22Rv1 (cell line): Measurements from ENCODE around the gene KIF26B.
"Not testable (repeated sequence)": the region's sequence is repeated elsewhere in the genome, so short reads cannot be mapped to it uniquely, and the experiment has no call there.

Experiments used
- H3K27ac ChIP-seq: fragments of 450-650 bp; 2 replicates; pipeline ENCODE4 v1.5.1; 2017
- ZFX ChIP-seq: fragments of 450-650 bp; IDR thresholded peaks from 2 replicates; pipeline ENCODE4 v1.6.1; 2017; ENCODE audit warnings: antibody characterized with exemption, borderline replicate concordance
- TF ChIP-seq, protein P1 (sequence below): fragments of 450-650 bp; IDR thresholded peaks from 2 replicates; pipeline ENCODE4 v1.5.1; 2017; ENCODE audit warnings: mild to moderate bottlenecking

KIF26B gene

DNA sequence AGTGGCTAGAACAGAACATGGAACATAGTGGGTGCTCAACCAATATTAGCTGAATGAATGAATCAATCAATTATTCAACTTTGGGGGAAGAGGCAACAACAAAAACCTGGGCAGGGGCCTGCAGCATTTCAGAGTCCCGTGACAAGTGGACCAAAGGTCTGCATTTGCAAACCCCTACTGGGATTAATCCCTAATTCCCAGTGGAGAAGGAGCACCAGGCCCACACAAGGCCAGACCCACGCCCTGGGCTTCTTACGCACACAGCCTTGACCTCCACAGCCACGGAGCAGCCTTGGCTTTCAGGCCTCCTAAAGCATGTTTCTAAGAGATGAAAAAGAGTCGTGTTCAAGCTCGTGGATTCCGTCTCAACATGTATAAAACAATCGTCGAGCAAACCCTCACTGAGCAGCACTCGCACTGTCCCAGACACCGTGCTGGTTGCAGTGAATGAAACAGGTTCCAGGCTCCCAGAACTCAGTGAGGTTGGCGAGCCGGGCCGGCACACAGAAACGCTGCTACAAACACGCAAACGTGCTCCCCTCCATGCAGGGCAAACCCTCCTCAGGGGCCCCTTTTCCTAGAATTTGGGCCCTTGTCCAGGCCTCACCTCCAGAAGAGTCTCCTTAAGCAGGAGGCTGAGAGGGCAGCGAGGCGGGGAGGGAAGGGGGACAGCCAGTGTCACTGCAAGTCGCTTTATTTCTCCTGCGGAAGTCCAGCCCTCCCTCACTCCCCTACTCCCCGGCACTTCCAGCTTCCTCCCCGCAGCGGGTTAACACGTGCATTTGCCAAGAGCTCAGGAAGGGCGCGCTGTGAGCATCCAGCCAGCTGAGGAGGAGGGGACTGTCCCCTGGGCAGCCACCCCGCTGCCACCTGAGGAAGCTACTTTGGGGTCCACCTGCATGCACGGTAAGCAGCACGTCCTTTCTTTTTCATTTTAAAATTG lies 556.4 kb downstream of the KIF26B start:
- TF ChIP-seq, protein P1, sequence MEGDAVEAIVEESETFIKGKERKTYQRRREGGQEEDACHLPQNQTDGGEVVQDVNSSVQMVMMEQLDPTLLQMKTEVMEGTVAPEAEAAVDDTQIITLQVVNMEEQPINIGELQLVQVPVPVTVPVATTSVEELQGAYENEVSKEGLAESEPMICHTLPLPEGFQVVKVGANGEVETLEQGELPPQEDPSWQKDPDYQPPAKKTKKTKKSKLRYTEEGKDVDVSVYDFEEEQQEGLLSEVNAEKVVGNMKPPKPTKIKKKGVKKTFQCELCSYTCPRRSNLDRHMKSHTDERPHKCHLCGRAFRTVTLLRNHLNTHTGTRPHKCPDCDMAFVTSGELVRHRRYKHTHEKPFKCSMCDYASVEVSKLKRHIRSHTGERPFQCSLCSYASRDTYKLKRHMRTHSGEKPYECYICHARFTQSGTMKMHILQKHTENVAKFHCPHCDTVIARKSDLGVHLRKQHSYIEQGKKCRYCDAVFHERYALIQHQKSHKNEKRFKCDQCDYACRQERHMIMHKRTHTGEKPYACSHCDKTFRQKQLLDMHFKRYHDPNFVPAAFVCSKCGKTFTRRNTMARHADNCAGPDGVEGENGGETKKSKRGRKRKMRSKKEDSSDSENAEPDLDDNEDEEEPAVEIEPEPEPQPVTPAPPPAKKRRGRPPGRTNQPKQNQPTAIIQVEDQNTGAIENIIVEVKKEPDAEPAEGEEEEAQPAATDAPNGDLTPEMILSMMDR = no peak
- no peak for TF ChIP-seq ZFX
- no peak overlapping the region for H3K27ac ChIP-seq

DNA sequence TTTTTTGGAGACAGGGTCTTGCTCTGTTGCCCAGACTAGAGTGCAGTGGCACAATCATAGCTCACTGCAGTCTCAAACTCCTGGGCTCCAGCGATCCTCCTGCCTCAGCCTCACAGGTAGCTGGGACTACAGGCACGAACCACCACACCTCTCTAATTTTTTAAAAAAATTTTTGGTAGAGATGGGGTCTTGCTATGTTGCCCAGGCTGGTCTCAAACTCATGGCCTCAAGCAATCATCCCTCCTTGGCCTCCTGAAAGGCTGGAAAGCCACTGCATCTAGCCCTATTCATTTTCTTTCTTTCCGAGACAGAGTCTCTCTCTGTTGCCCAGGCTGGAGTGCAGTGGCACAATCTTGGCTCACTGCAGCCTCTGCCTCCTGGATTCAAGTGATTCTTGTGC lies 559.2 kb downstream of the KIF26B start:
- not testable (repeated sequence) for H3K27ac ChIP-seq

DNA sequence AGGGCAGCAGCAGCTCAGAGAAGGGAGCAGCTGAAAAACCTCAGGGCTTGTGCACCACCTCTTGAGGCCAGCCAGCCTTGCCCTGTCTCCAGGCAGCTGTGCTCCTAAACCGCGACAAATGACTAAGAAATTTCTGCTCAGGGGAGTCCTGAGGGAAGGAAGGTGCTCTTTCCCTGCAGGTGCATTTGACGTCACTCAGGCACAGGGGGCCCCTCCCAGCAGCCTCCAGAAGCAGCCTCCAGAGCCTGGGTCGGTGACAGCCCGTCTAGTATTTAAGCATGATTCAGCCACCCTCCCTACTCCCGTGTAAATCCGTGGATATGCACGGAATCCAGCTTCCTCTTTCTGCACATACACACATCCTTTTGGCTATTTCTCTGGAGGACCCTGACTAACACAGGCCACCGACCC lies 560.5 kb downstream of the KIF26B start:
- TF ChIP-seq ZFX = no peak
- TF ChIP-seq, protein P1 = no peak
- no peak overlapping the region for H3K27ac ChIP-seq

DNA sequence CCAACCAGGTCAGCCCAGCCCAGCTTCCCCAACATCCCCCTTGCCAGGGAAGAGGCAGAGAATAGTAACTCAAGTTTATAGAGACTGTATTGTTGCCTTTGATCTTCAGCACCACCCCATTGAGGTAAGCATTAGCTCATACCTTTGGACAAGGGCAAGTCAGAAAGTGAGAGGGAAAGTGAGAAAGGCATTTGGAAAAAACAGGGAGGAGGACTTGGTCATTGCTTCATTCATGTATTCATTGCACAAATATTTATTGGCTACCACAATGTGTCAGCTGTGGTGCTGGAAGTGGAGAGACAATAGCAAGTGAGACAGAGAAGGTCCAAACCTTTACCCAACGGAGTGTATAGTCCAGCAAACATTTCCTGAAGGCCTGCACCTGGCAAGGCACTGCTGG lies 561.2 kb downstream of the KIF26B start:
- no peak overlapping the region for H3K27ac ChIP-seq
- TF ChIP-seq, protein P1 = no peak
- no peak for TF ChIP-seq ZFX

DNA sequence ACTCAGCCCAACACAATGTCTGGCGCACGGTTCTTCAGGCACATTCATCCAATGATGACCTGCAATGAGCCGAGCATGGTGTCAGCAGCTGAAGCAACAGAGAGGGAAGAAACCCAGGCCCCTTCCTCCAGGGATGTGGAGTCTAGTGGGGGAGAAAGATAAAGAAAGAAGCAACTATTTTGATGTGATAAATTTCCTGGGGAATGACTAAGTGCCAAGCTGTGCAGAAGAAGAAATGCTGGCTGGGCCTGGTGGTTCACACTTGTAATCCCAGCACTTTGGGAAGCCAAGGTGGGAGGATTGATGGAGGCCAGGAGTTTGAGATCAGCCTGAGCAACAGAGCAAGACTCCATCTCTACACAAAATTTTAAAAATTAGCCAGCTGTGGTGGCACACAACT lies 561.8 kb downstream of the KIF26B start:
- TF ChIP-seq ZFX = no peak
- TF ChIP-seq, protein P1 = no peak

DNA sequence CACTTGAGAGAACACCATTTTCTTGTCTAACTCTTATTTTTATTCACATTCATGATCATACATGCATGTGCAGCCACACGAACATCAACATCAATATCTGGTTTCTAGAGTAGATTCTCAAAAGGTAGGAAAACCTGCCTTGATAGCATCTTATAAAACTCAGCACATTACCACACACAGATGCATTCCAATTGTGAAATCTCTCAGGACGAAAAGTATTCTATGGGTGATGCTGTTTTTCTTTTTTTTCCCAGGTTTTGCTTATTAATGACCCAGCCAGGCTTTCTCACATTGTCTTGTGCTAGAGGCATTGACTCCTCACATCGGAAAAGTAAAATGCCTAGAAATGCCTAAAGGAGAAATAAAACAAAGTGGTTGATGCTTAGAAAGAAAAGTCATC lies 562.8 kb downstream of the KIF26B start:
- H3K27ac ChIP-seq = no peak overlapping the region
- TF ChIP-seq, protein P1 = no peak
- TF ChIP-seq ZFX = no peak

More for the DNA sequence above, 561.8 kb downstream of the KIF26B start:
- no peak overlapping the region for H3K27ac ChIP-seq

DNA sequence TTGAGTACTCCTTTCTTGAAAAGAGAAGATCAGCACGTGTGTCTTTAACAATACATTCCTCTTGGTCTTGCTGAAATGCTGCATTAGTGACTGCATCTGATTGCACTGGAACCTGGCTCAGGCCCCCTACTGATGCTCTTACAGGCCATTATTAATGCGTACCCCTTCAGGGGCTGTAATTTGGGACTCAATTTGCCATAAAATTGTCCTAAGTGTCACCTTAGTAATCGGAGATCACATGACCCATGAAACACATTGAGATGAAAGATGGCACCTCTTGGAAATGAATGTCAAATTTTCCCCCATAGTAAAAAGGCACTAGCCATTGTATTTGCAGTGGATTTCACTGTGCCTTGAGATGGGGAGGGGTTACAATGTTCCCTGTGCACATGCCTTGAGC lies 563.3 kb downstream of the KIF26B start:
- TF ChIP-seq, protein P1 = no peak
- TF ChIP-seq ZFX = no peak
- no peak overlapping the region for H3K27ac ChIP-seq
